H9 (cell line): ENCODE measurements around the gene TSPAN3. TPM values are rescaled to one million over a fixed set of nuclear protein-coding genes. Genes with fewer than 3 reads are reported as not detected.

ENCODE experiments used
- DNase-seq: peaks from one replicate; pipeline ENCODE4 v3.0.0-alpha.2; 2017
- H2AFZ ChIP-seq: one replicate; pipeline ENCODE4 v1.6.1; 2013; ENCODE audit warnings: mild to moderate bottlenecking, low read length, control low read depth, moderate library complexity
- H2AK5ac ChIP-seq: 2 replicates; pipeline ENCODE4 v1.6.1; 2013; ENCODE audit warnings: low read length, control low read depth, mixed read lengths; ENCODE audit not compliant: insufficient read length
- H2BK120ac ChIP-seq: one replicate; pipeline ENCODE4 v1.6.1; 2013; ENCODE audit warnings: low read depth, mild to moderate bottlenecking, low read length, control low read depth, inconsistent platforms; ENCODE audit not compliant: poor library complexity, severe bottlenecking
- H2BK12ac ChIP-seq: 2 replicates; pipeline ENCODE4 v1.6.1; 2013; ENCODE audit warnings: low read length, control low read depth, mixed read lengths, low read depth; ENCODE audit not compliant: insufficient read length
- H2BK15ac ChIP-seq: 2 replicates; pipeline ENCODE4 v1.6.1; 2013; ENCODE audit warnings: low read depth, low read length, control low read depth
- H2BK20ac ChIP-seq: one replicate; pipeline ENCODE4 v1.6.1; 2013; ENCODE audit warnings: low read depth, mild to moderate bottlenecking, low read length, control low read depth, inconsistent platforms; ENCODE audit not compliant: poor library complexity, severe bottlenecking
- H2BK5ac ChIP-seq: 2 replicates; pipeline ENCODE4 v1.6.1; 2013; ENCODE audit warnings: low read length, control low read depth, mixed read lengths; ENCODE audit not compliant: insufficient read length
- H3K14ac ChIP-seq: 2 replicates; pipeline ENCODE4 v1.6.1; 2013; ENCODE audit warnings: low read length, control low read depth; ENCODE audit not compliant: insufficient read depth
- H3K18ac ChIP-seq: 2 replicates; pipeline ENCODE4 v1.6.1; 2013; ENCODE audit warnings: low read depth, mild to moderate bottlenecking, mixed read lengths, low read length, control low read depth; ENCODE audit not compliant: insufficient read length
- H3K23ac ChIP-seq: 2 replicates; pipeline ENCODE4 v1.6.1; 2013; ENCODE audit warnings: low read length, control low read depth, mixed read lengths, low read depth; ENCODE audit not compliant: insufficient read length
- H3K23me2 ChIP-seq: 2 replicates; pipeline ENCODE4 v1.6.1; 2013; ENCODE audit warnings: low read depth, mild to moderate bottlenecking, mixed read lengths, low read length, control low read depth; ENCODE audit not compliant: insufficient read length, poor library complexity, severe bottlenecking
- H3K27ac ChIP-seq: 2 replicates; pipeline ENCODE4 v1.5.1; 2013; ENCODE audit warnings: low read length, control low read depth, mixed read lengths, low read depth; ENCODE audit not compliant: insufficient read length
- H3K27me3 ChIP-seq: 2 replicates; pipeline ENCODE4 v1.6.1; 2013; ENCODE audit warnings: low read length, control low read depth, inconsistent platforms; ENCODE audit not compliant: insufficient read depth
- H3K4ac ChIP-seq: 2 replicates; pipeline ENCODE4 v1.6.1; 2013; ENCODE audit warnings: low read depth, mild to moderate bottlenecking, control low read depth, inconsistent platforms, low read length, moderate library complexity
- H3K4me1 ChIP-seq: 2 replicates; pipeline ENCODE4 v1.6.1; 2013; ENCODE audit warnings: low read length, control low read depth, inconsistent platforms; ENCODE audit not compliant: insufficient read depth
- H3K4me2 ChIP-seq: 2 replicates; pipeline ENCODE4 v1.6.1; 2013; ENCODE audit warnings: low read length, control low read depth, mixed read lengths; ENCODE audit not compliant: insufficient read length, insufficient read depth
- H3K56ac ChIP-seq: 2 replicates; pipeline ENCODE4 v1.6.1; 2013; ENCODE audit warnings: low read depth, mild to moderate bottlenecking, mixed read lengths, low read length, control low read depth; ENCODE audit not compliant: insufficient read length
- H3K79me1 ChIP-seq: 2 replicates; pipeline ENCODE4 v1.6.1; 2013; ENCODE audit warnings: low read depth, mild to moderate bottlenecking, moderate library complexity, low read length, control low read depth, inconsistent platforms; ENCODE audit not compliant: insufficient read depth, poor library complexity, severe bottlenecking
- H3K79me2 ChIP-seq: 2 replicates; pipeline ENCODE4 v1.6.1; 2013; ENCODE audit warnings: low read length, control low read depth, inconsistent platforms; ENCODE audit not compliant: insufficient read depth
- H3K9ac ChIP-seq: 2 replicates; pipeline ENCODE4 v1.6.1; 2013; ENCODE audit warnings: low read length, control low read depth, mixed read lengths; ENCODE audit not compliant: insufficient read length; ENCODE audit errors: extremely low read depth
- H3K9me3 ChIP-seq: one replicate; pipeline ENCODE4 v1.6.1; 2013; ENCODE audit warnings: low read depth, low read length, inconsistent platforms; ENCODE audit not compliant: control insufficient read depth
- H3T11ph ChIP-seq: one replicate; pipeline ENCODE4 v1.6.1; 2013; ENCODE audit warnings: mild to moderate bottlenecking, low read length, control low read depth, inconsistent platforms
- H4K20me1 ChIP-seq: one replicate; pipeline ENCODE4 v1.6.1; 2013; ENCODE audit not compliant: control insufficient read depth, insufficient read length, insufficient read depth
- H4K5ac ChIP-seq: 2 replicates; pipeline ENCODE4 v1.6.1; 2013; ENCODE audit warnings: low read depth, mild to moderate bottlenecking, mixed read lengths, low read length, control low read depth; ENCODE audit not compliant: insufficient read length
- H4K8ac ChIP-seq: replicated peaks from 2 replicates; pipeline ENCODE4 v1.6.1; 2013; ENCODE audit warnings: low read length, control low read depth, mixed read lengths, low read depth; ENCODE audit not compliant: insufficient read length
- H4K91ac ChIP-seq: 2 replicates; pipeline ENCODE4 v1.6.1; 2013; ENCODE audit warnings: low read depth, mild to moderate bottlenecking, moderate library complexity, mixed read lengths, low read length, control low read depth; ENCODE audit not compliant: insufficient read length
- H3K27ac Mint-ChIP-seq, 3 experiments: 2 replicates in 2 of 3; 3 replicates in 1 of 3; pipeline ENCODE4 v1.8.0; 2020 to 2021; ENCODE audit warnings: mixed read lengths in 3 of 3, mild to moderate bottlenecking in 1 of 3, moderate library complexity in 1 of 3
- H3K27me3 Mint-ChIP-seq: 2 replicates; pipeline ENCODE4 v1.8.0; 2021; ENCODE audit warnings: low read depth, mild to moderate bottlenecking, moderate library complexity, mixed read lengths
- H3K36me3 Mint-ChIP-seq, 3 experiments: 2 replicates in 2 of 3; 3 replicates in 1 of 3; pipeline ENCODE4 v1.8.0; 2020 to 2021; ENCODE audit warnings: low read depth in 3 of 3, mixed read lengths in 3 of 3; ENCODE audit not compliant: insufficient read depth in 1 of 3
- H3K4me1 Mint-ChIP-seq, 2 experiments: 2 replicates each; pipeline ENCODE4 v1.8.0; 2020; ENCODE audit warnings: mixed read lengths in 2 of 2
- H3K4me3 Mint-ChIP-seq, 2 experiments: 2 replicates in 1 of 2; 3 replicates in 1 of 2; pipeline ENCODE4 v1.8.0; 2020 to 2021; ENCODE audit warnings: mild to moderate bottlenecking in 2 of 2, mixed read lengths in 2 of 2, moderate library complexity in 1 of 2
- H3K9me3 Mint-ChIP-seq, 2 experiments: 2 replicates in 1 of 2; 3 replicates in 1 of 2; pipeline ENCODE4 v1.8.0; 2020; ENCODE audit warnings: mild to moderate bottlenecking in 2 of 2, mixed read lengths in 2 of 2, moderate library complexity in 1 of 2
- CTCF ChIP-seq: fragments of 200-600 bp; sonication (generic); conservative IDR thresholded peaks from 3 replicates; pipeline ENCODE4 v1.8.0; 2021; ENCODE audit warnings: antibody characterized with exemption, mild to moderate bottlenecking
- WGBS: extraction: QIAGEN DNeasy Blood & Tissue Kit; methylation state at CpG from one replicate; pipeline ENCODE4 v1.1.7; 2013; ENCODE audit warnings: missing lambda C conversion rate, low lambda C conversion rate, mixed read lengths; ENCODE audit not compliant: insufficient read length; ENCODE audit errors: extremely low coverage; 5-methylcytosine and 5-hydroxymethylcytosine counted together
- total RNA-seq: library from RNA; stranded (reverse); gene quantifications from 2 replicates; pipeline ENCODE4 v1.2.1, GENCODE V29; 2021

The TSPAN3 gene
- total RNA-seq, 1 experiment from 2014 or later: 117 TPM

GRCh38 chr15:77009646-77010311, 61.1 kb downstream of the TSPAN3 start:
- H3K56ac ChIP-seq: no peak overlapping the region
- no peaks in the 10 kb centered on the region for H3K79me1 ChIP-seq
- no peaks in the 10 kb centered on the region for H3K9me3 ChIP-seq
- no peaks in the 10 kb centered on the region; the same call in 1 of the 2 replicates for H3K27me3 Mint-ChIP-seq
- no peak overlapping the region for H3K14ac ChIP-seq
- no peak overlapping the region for H3K4me3 Mint-ChIP-seq
- no peaks in the 10 kb centered on the region for H4K20me1 ChIP-seq
- H3K23ac ChIP-seq: no peak overlapping the region
- H3K79me2 ChIP-seq: no peaks in the 10 kb centered on the region
- DNase-seq: no peak
- no peaks in the 10 kb centered on the region for H3K9me3 Mint-ChIP-seq
- H3K23me2 ChIP-seq: no peaks in the 10 kb centered on the region
- no peaks in the 10 kb centered on the region for H3K36me3 Mint-ChIP-seq
- no peak overlapping the region for H2BK120ac ChIP-seq
- no peak overlapping the region; a peak in 1 of 7 replicates for H3K27ac Mint-ChIP-seq
- H2BK5ac ChIP-seq: no peak overlapping the region
- H3T11ph ChIP-seq: no peak overlapping the region
- 0 out of 4 replicates have a peak, but pooled peaks cover 0 to 4% of the 10 kb centered on the region in 2 experiments for H3K4me1 Mint-ChIP-seq
- H4K8ac ChIP-seq: no peak overlapping the region
- H2AK5ac ChIP-seq: no peak overlapping the region
- WGBS: no CpG with 5 or more reads among the region's 14 CpGs
- no peak overlapping the region for H3K18ac ChIP-seq
- no peak overlapping the region for H2AFZ ChIP-seq
- no peaks in the 10 kb centered on the region for H3K27me3 ChIP-seq
- no peak overlapping the region for H3K27ac ChIP-seq
- no peak overlapping the region for H3K4me2 ChIP-seq
- no peak overlapping the region for H2BK15ac ChIP-seq
- H4K91ac ChIP-seq: no peak overlapping the region
- H3K4ac ChIP-seq: no peak overlapping the region
- no peak overlapping the region for H2BK20ac ChIP-seq
- no peak overlapping the region for H4K5ac ChIP-seq
- no peak overlapping the region for H3K9ac ChIP-seq
- no peak for TF ChIP-seq CTCF
- H3K4me1 ChIP-seq: no peaks in the 10 kb centered on the region
- H2BK12ac ChIP-seq: no peak overlapping the region
